Caco-2 (cell line): Measurements from ENCODE around the gene PNMA3. TPM values are rescaled to one million over a fixed set of nuclear protein-coding genes. Genes with fewer than 3 reads are reported as not detected.

Source experiments
- BruUV-seq: library from RNA; stranded (reverse); fragments of 400-500 nt; replicated peaks from 2 replicates; lab custom pipeline; 2021; lab: Mats Ljungman, UMichigan
- CTCF ChIA-PET: fragments of 300-600 bp; sonication (Branson Sonifier 250); formaldehyde crosslinking; loops from one replicate; lab custom pipeline; 2022; ENCODE audit warnings: antibody characterized with exemption; lab: Charles Lee
- POLR2A ChIA-PET: fragments of 300-600 bp; sonication (Branson Sonifier 250); formaldehyde crosslinking; loops from one replicate; lab custom pipeline; 2022; ENCODE audit warnings: antibody characterized with exemption; lab: Charles Lee
- DNase-seq, 2 experiments: peaks; one replicate each; pipeline versions ENCODE4 v3.0.0 to v3.0.0-alpha.2; 2020 to 2022
- H3K27me3 ChIP-seq: replicated peaks from 2 replicates; pipeline ENCODE4 v1.6.0; 2011; ENCODE audit warnings: low read length; ENCODE audit not compliant: control insufficient read depth, insufficient read depth
- H3K36me3 ChIP-seq: 2 replicates; pipeline ENCODE4 v1.5.1; 2011; ENCODE audit warnings: low read length; ENCODE audit not compliant: control insufficient read depth, insufficient read depth
- H3K4me1 ChIP-seq: fragments of 250-450 bp; sonication (Bioruptor Pico); 2 replicates; pipeline ENCODE4 v1.5.1; 2020; ENCODE audit warnings: mild to moderate bottlenecking
- H3K4me3 ChIP-seq: 2 replicates; pipeline ENCODE4 v1.5.1; 2011; ENCODE audit warnings: low read depth, mild to moderate bottlenecking, control low read depth, low read length
- H3K9me3 ChIP-seq: fragments of 250-450 bp; sonication (Bioruptor Pico); 2 replicates; pipeline ENCODE4 v1.5.1; 2020; ENCODE audit warnings: mild to moderate bottlenecking, moderate library complexity
- H3K27ac Mint-ChIP-seq: one replicate; pipeline ENCODE4 v1.8.0; 2022; ENCODE audit warnings: mixed read lengths; ENCODE audit not compliant: unreplicated experiment
- H3K27me3 Mint-ChIP-seq: one replicate; pipeline ENCODE4 v1.8.0; 2022; ENCODE audit warnings: mixed read lengths; ENCODE audit not compliant: insufficient read depth, unreplicated experiment
- H3K36me3 Mint-ChIP-seq: one replicate; pipeline ENCODE4 v1.8.0; 2022; ENCODE audit warnings: mild to moderate bottlenecking, mixed read lengths; ENCODE audit not compliant: insufficient read depth, unreplicated experiment
- H3K4me1 Mint-ChIP-seq: one replicate; pipeline ENCODE4 v1.8.0; 2022; ENCODE audit warnings: low read depth, mixed read lengths; ENCODE audit not compliant: unreplicated experiment
- H3K4me3 Mint-ChIP-seq: one replicate; pipeline ENCODE4 v1.8.0; 2022; ENCODE audit warnings: mild to moderate bottlenecking, moderate library complexity, mixed read lengths; ENCODE audit not compliant: unreplicated experiment
- H3K9me3 Mint-ChIP-seq: one replicate; pipeline ENCODE4 v1.8.0; 2022; ENCODE audit warnings: mixed read lengths; ENCODE audit not compliant: unreplicated experiment
- intact Hi-C: fragments of 100-400 bp; cut with micrococcal nuclease; formaldehyde crosslinking; loops from one replicate; pipeline ENCODE4 v1.10.0; 2022; ENCODE audit not compliant: unreplicated experiment
- total RNA-seq: library from RNA; stranded (reverse); gene quantifications from 2 replicates; pipeline ENCODE4 v1.2.3, GENCODE V29; 2022
- TF ChIP-seq, protein P1 (sequence below), 2 experiments: fragments of 200-600 bp in 1 of 2; IDR thresholded peaks; 1 replicate in 1 of 2; 2 replicates in 1 of 2; pipeline versions ENCODE4 v1.5.1 to v1.8.0; 2011 to 2022; ENCODE audit warnings: antibody characterized with exemption in 1 of 2, control low read depth in 1 of 2, inconsistent platforms in 1 of 2, low read depth in 1 of 2, low read length in 1 of 2, mild to moderate bottlenecking in 1 of 2, moderate library complexity in 1 of 2; ENCODE audit not compliant: insufficient read depth in 1 of 2, severe bottlenecking in 1 of 2, unreplicated experiment in 1 of 2

The PNMA3 gene
- total RNA-seq, 1 experiment from 2014 or later = not detected

GRCh38 chrX:153029162-153029561 is 27.1 kb upstream of the PNMA3 start:
- ChIA-PET CTCF (interaction anchor here (0.6 to 1.3 kb wide), 3 partner anchors 69 to 477 kb away, joined by 3 to 8 read pairs (median 3); no protein-coding TSS in a partner anchor), POLR2A (no interaction called here)
- intact Hi-C loops = no loop called here
- H3K27ac Mint-ChIP-seq = no peak overlapping the region
- H3K4me3 ChIP-seq = no peak overlapping the region
- H3K27me3 Mint-ChIP-seq = peaks cover 6% of the 10 kb centered on the region
- H3K27me3 ChIP-seq = no peaks in the 10 kb centered on the region
- TF ChIP-seq, protein P1, sequence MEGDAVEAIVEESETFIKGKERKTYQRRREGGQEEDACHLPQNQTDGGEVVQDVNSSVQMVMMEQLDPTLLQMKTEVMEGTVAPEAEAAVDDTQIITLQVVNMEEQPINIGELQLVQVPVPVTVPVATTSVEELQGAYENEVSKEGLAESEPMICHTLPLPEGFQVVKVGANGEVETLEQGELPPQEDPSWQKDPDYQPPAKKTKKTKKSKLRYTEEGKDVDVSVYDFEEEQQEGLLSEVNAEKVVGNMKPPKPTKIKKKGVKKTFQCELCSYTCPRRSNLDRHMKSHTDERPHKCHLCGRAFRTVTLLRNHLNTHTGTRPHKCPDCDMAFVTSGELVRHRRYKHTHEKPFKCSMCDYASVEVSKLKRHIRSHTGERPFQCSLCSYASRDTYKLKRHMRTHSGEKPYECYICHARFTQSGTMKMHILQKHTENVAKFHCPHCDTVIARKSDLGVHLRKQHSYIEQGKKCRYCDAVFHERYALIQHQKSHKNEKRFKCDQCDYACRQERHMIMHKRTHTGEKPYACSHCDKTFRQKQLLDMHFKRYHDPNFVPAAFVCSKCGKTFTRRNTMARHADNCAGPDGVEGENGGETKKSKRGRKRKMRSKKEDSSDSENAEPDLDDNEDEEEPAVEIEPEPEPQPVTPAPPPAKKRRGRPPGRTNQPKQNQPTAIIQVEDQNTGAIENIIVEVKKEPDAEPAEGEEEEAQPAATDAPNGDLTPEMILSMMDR (IDR thresholded peaks at IDR 0.05; ENCODE audit: insufficient read depth in 1 of 2, low read depth in 1 of 2, low read length in 1 of 2, severe bottlenecking in 1 of 2, unreplicated experiment in 1 of 2) = no peak
- H3K9me3 Mint-ChIP-seq = no peaks in the 10 kb centered on the region
- H3K4me1 Mint-ChIP-seq = no peaks in the 10 kb centered on the region
- H3K36me3 ChIP-seq = no peaks in the 10 kb centered on the region
- H3K9me3 ChIP-seq = no peaks in the 10 kb centered on the region
- BruUV-seq = no TSS peak
- H3K4me3 Mint-ChIP-seq = no peak overlapping the region
- no peak for DNase-seq
- no peaks in the 10 kb centered on the region for H3K36me3 Mint-ChIP-seq
- no peaks in the 10 kb centered on the region; the same call in 1 of the 2 replicates for H3K4me1 ChIP-seq

DNA sequence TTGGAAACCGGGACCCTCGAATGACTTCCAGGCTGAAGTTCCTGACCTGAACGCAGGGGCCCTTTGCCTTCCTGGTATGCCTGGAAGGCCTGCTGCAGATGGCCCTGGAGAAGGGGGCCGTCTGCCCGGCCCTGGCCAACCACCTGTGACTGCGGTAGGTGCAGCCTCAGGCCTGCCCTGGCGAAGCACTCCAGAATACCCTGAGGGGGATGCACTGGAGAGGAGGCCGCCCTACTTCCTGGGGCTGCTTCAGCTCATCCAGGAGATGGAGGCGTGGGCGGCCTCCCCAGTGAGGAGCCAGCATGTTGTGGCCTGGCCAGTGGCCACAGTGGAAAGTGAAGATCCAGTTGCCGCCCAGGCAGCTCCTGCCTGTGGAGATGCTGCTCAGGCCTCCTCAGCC is 26.4 kb upstream of the PNMA3 start:
- peaks cover 6% of the 10 kb centered on the region for H3K27me3 Mint-ChIP-seq
- no peaks in the 10 kb centered on the region for H3K36me3 Mint-ChIP-seq
- H3K9me3 Mint-ChIP-seq = no peaks in the 10 kb centered on the region
- H3K27ac Mint-ChIP-seq = no peak overlapping the region
- Histone ChIP-seq H3K36me3 (no peaks in the 10 kb centered on the region), H3K4me3 (no peak overlapping the region), H3K9me3 (no peaks in the 10 kb centered on the region), H3K4me1 (no peaks in the 10 kb centered on the region; the same call in 1 of the 2 replicates), H3K27me3 (no peaks in the 10 kb centered on the region)
- TF ChIP-seq, protein P1 (IDR thresholded peaks at IDR 0.05; ENCODE audit: insufficient read depth in 1 of 2, low read depth in 1 of 2, low read length in 1 of 2, severe bottlenecking in 1 of 2, unreplicated experiment in 1 of 2) = no peak
- no peaks in the 10 kb centered on the region for H3K4me1 Mint-ChIP-seq
- DNase-seq = no peak
- H3K4me3 Mint-ChIP-seq = no peak overlapping the region
- intact Hi-C loops = loop anchor here (10.0 kb wide), 1 partner anchor 405 kb away; no protein-coding TSS in a partner anchor
- ChIA-PET POLR2A (no interaction called here), CTCF (interaction anchor here (0.9 to 1.3 kb wide), 2 partner anchors 70 to 88 kb away, joined by 3 to 8 read pairs; no protein-coding TSS in a partner anchor)
- BruUV-seq = no TSS peak

GRCh38 chrX:153030801-153031200 is 25.5 kb upstream of the PNMA3 start:
- H3K9me3 ChIP-seq = no peaks in the 10 kb centered on the region
- POLR2A ChIA-PET = no interaction called here
- CTCF ChIA-PET = no interaction called here
- TF ChIP-seq, protein P1 (IDR thresholded peaks at IDR 0.05; ENCODE audit: insufficient read depth in 1 of 2, low read depth in 1 of 2, low read length in 1 of 2, severe bottlenecking in 1 of 2, unreplicated experiment in 1 of 2) = no peak
- H3K36me3 ChIP-seq = no peaks in the 10 kb centered on the region
- no TSS peak for BruUV-seq
- H3K27ac Mint-ChIP-seq = no peak overlapping the region
- no peaks in the 10 kb centered on the region for H3K27me3 ChIP-seq
- DNase-seq = no peak
- intact Hi-C loops = loop anchor here (10.0 kb wide), 1 partner anchor 404 kb away; no protein-coding TSS in a partner anchor
- H3K4me3 Mint-ChIP-seq = no peak overlapping the region
- H3K4me3 ChIP-seq = no peak overlapping the region
- no peaks in the 10 kb centered on the region; the same call in 1 of the 2 replicates for H3K4me1 ChIP-seq
- no peaks in the 10 kb centered on the region for H3K4me1 Mint-ChIP-seq
- H3K27me3 Mint-ChIP-seq = peaks cover 6% of the 10 kb centered on the region
- no peaks in the 10 kb centered on the region for H3K9me3 Mint-ChIP-seq
- no peaks in the 10 kb centered on the region for H3K36me3 Mint-ChIP-seq
